GM23338 (cell line): ENCODE measurements around the gene ATP8A2.

Experiments used
- CREB1 ChIP-seq: fragments of 250-450 bp; sonication (Bioruptor Pico); IDR thresholded peaks from 2 replicates; pipeline ENCODE4 v1.5.0; 2020; ENCODE audit warnings: low read depth, mild to moderate bottlenecking, moderate library complexity
- EZH2 ChIP-seq: fragments of 200-600 bp; sonication (generic); IDR thresholded peaks from one replicate; pipeline ENCODE4 v1.8.0; 2017; ENCODE audit warnings: antibody characterized with exemption, mild to moderate bottlenecking, low read depth; ENCODE audit not compliant: unreplicated experiment
- EZH2phosphoT487 ChIP-seq: fragments of 200-600 bp; sonication (generic); IDR thresholded peaks from one replicate; pipeline ENCODE4 v1.8.1; 2018; ENCODE audit warnings: antibody characterized with exemption; ENCODE audit not compliant: unreplicated experiment
- POLR2AphosphoS5 ChIP-seq: IDR thresholded peaks from 2 replicates; pipeline ENCODE4 v1.6.1; 2016; ENCODE audit warnings: antibody characterized with exemption, low read depth
- TF ChIP-seq, protein P1 (sequence below), 2 experiments: fragments of 200-600 bp in 1 of 2; sonication (generic) in 1 of 2; conservative IDR thresholded peaks; 2 replicates each; pipeline versions ENCODE4 v1.5.1 to v1.6.1; 2016 to 2017; ENCODE audit warnings: antibody characterized with exemption in 2 of 2, low read depth in 2 of 2, mild to moderate bottlenecking in 2 of 2, moderate library complexity in 1 of 2
- TF ChIP-seq, protein P2 (sequence below): IDR thresholded peaks from one replicate; pipeline ENCODE4 v1.6.1; 2018; ENCODE audit warnings: antibody characterized with exemption; ENCODE audit not compliant: unreplicated experiment

DNA sequence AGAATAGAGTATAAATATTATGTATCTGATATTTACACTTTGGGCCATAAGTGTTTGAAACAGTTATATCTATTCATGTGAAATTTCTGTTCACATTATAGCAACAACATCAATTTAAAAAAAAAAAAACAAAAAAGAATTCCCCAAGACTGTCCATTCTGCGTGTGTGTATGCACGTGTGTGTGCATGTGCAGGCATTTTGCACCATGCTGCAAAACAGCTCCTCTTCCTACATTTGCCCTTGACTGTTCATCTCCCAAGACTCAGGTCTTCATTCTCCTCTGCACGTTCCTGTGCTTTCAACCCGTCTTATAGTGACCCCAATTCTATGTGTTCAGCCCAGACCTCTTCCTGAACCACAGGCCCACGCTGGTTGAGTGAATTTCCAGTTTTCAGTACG, 530.7 kb downstream of the ATP8A2 start:
- TF ChIP-seq, protein P1, sequence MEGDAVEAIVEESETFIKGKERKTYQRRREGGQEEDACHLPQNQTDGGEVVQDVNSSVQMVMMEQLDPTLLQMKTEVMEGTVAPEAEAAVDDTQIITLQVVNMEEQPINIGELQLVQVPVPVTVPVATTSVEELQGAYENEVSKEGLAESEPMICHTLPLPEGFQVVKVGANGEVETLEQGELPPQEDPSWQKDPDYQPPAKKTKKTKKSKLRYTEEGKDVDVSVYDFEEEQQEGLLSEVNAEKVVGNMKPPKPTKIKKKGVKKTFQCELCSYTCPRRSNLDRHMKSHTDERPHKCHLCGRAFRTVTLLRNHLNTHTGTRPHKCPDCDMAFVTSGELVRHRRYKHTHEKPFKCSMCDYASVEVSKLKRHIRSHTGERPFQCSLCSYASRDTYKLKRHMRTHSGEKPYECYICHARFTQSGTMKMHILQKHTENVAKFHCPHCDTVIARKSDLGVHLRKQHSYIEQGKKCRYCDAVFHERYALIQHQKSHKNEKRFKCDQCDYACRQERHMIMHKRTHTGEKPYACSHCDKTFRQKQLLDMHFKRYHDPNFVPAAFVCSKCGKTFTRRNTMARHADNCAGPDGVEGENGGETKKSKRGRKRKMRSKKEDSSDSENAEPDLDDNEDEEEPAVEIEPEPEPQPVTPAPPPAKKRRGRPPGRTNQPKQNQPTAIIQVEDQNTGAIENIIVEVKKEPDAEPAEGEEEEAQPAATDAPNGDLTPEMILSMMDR (conservative IDR thresholded peaks at IDR 0.05; ENCODE audit: low read depth in 2 of 2), result no peak
- TF ChIP-seq POLR2AphosphoS5, result no peak
- TF ChIP-seq EZH2, result no peak
- TF ChIP-seq CREB1 (CRISPR knock-in tag), result no peak
- no peak for TF ChIP-seq EZH2phosphoT487
- TF ChIP-seq, protein P2, sequence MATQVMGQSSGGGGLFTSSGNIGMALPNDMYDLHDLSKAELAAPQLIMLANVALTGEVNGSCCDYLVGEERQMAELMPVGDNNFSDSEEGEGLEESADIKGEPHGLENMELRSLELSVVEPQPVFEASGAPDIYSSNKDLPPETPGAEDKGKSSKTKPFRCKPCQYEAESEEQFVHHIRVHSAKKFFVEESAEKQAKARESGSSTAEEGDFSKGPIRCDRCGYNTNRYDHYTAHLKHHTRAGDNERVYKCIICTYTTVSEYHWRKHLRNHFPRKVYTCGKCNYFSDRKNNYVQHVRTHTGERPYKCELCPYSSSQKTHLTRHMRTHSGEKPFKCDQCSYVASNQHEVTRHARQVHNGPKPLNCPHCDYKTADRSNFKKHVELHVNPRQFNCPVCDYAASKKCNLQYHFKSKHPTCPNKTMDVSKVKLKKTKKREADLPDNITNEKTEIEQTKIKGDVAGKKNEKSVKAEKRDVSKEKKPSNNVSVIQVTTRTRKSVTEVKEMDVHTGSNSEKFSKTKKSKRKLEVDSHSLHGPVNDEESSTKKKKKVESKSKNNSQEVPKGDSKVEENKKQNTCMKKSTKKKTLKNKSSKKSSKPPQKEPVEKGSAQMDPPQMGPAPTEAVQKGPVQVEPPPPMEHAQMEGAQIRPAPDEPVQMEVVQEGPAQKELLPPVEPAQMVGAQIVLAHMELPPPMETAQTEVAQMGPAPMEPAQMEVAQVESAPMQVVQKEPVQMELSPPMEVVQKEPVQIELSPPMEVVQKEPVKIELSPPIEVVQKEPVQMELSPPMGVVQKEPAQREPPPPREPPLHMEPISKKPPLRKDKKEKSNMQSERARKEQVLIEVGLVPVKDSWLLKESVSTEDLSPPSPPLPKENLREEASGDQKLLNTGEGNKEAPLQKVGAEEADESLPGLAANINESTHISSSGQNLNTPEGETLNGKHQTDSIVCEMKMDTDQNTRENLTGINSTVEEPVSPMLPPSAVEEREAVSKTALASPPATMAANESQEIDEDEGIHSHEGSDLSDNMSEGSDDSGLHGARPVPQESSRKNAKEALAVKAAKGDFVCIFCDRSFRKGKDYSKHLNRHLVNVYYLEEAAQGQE, result no peak
